Gastrocnemius medialis (tissue), 4 donors: ENCODE data around the gene KRT7. TPM values are rescaled to one million over a fixed set of nuclear protein-coding genes. Genes with fewer than 3 reads are reported as not detected.
A peak's percentile ranks its signal among the peaks of the same experiment; 100 is the strongest.

Experiments used
- ATAC-seq, 2 donors: fragments of 150-250 bp; one replicate each; pipeline ENCODE4 v1.9.1; 2016
- DNase-seq, 2 donors: peaks; one replicate each; pipeline ENCODE4 v3.0.0-alpha.2; 2019
- H3K27ac ChIP-seq, 4 donors: fragments of 200-600 bp; sonication (generic); 1 replicate in 1 of 4; 2 replicates in 3 of 4; pipeline ENCODE4 v1.5.1; 2016 to 2018; ENCODE audit warnings: mild to moderate bottlenecking in 2 of 4, moderate library complexity in 1 of 4
- H3K27me3 ChIP-seq, 3 donors: fragments of 200-600 bp; sonication (generic) in 2 of 3; 1 replicate in 1 of 3; 2 replicates in 2 of 3; pipeline versions ENCODE4 v1.5.1 to v1.6.0; 2016 to 2019; ENCODE audit warnings: mild to moderate bottlenecking in 1 of 3, moderate library complexity in 1 of 3
- H3K36me3 ChIP-seq, 2 donors: fragments of 200-600 bp; sonication (generic) in 1 of 2; one replicate each; pipeline ENCODE4 v1.5.1; 2017 to 2018
- H3K4me1 ChIP-seq, 2 donors: fragments of 200-600 bp; sonication (generic) in 1 of 2; one replicate each; pipeline ENCODE4 v1.5.1; 2016 to 2017; ENCODE audit warnings: mild to moderate bottlenecking in 2 of 2
- H3K4me3 ChIP-seq, 4 donors: fragments of 200-600 bp; sonication (generic) in 3 of 4; 1 replicate in 1 of 4; 2 replicates in 3 of 4; pipeline ENCODE4 v1.5.1; 2016 to 2019; ENCODE audit warnings: mild to moderate bottlenecking in 2 of 4
- H3K9me3 ChIP-seq, 3 donors: fragments of 200-600 bp; sonication (generic) in 2 of 3; 1 replicate in 1 of 3; 2 replicates in 2 of 3; pipeline ENCODE4 v1.5.1; 2016 to 2019
- POLR2A ChIP-seq, 2 donors: fragments of 450-650 bp; IDR thresholded peaks; one replicate each; pipeline ENCODE4 v1.6.1; 2017; ENCODE audit warnings: antibody characterized with exemption in 2 of 2, mild to moderate bottlenecking in 2 of 2, moderate library complexity in 2 of 2
- in situ Hi-C, 4 donors: fragments of 200-750 bp; cut with MboI; loops; one replicate each; pipeline versions ENCODE4 v1.15.0 to v1.8.0; 2017; ENCODE audit warnings: low sequenced_read_pairs in 4 of 4
- intact Hi-C: fragments of 100-400 bp; cut with DNase I; formaldehyde crosslinking; loops from one replicate; pipeline ENCODE4 v1.15.1; 2023; ENCODE audit warnings: low total_unique reads
- total RNA-seq, 4 donors: library from RNA; depleted of rRNA; stranded (reverse); fragments of >200 nt; gene quantifications; one replicate each; pipeline versions ENCODE4 v1.1.0 to v1.2.3, GENCODE V29; 2016
- TF ChIP-seq, protein P1 (sequence below), 5 experiments: fragments of 450-650 bp in 3 of 5; fragments of 200-600 bp in 2 of 5; sonication (generic) in 2 of 5; IDR thresholded peaks in 4 of 5; conservative IDR thresholded peaks in 1 of 5; 1 replicate in 4 of 5; 2 replicates in 1 of 5; pipeline ENCODE4 v1.5.1; 2016 to 2019; ENCODE audit warnings: antibody characterized with exemption in 5 of 5, mild to moderate bottlenecking in 3 of 5, moderate library complexity in 3 of 5

The KRT7 gene
- total RNA-seq, 4 donors from 2014 or later = 0.39 to 4.4 (median 1.2) TPM

DNA sequence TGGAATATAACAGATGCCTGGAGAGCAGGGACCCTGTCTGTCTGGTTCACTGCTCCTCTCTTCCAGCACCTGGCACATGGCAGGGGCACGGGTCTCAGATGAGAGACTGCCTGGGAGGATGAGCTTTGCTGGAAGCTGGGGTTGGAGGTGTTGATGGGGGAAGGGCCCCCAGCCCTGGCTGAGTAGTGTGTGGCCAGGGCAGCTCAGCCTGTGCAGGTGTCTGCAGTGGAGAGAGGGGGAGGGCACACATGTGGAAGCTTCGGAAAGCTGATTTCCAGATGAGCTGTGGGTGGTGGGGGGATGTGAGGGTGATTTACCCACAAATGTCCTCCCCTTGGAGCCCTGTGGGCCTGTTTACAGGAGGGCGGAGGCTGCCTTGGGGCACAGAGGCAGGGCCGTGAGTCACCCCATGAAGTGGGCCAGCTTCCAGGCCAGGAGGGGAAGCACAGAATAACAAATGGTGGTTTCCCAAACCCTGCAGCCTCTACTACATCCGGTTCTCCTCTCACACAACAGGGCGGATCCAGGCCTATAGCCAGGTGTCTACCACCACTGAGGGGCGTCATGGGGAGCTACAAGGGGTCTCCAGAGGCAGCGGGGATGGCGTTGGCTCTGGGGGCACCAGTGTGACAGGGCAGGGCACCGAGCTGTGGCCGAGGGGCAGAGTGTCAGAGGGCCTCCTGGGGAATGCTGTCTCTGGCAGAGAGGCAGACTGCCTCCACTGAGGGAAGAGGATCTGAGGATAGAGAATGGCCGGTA lies 11.0 kb downstream of the KRT7 start:
- peak; percentile 51 to 58 for ATAC-seq
- H3K27me3 ChIP-seq = no peaks in the 10 kb centered on the region
- no peaks in the 10 kb centered on the region for H3K9me3 ChIP-seq
- DNase-seq = peak; percentile 68 to 82
- H3K4me3 ChIP-seq = no peak overlapping the region
- TF ChIP-seq POLR2A (IDR thresholded peaks at IDR 0.05) = no peak
- TF ChIP-seq, protein P1, sequence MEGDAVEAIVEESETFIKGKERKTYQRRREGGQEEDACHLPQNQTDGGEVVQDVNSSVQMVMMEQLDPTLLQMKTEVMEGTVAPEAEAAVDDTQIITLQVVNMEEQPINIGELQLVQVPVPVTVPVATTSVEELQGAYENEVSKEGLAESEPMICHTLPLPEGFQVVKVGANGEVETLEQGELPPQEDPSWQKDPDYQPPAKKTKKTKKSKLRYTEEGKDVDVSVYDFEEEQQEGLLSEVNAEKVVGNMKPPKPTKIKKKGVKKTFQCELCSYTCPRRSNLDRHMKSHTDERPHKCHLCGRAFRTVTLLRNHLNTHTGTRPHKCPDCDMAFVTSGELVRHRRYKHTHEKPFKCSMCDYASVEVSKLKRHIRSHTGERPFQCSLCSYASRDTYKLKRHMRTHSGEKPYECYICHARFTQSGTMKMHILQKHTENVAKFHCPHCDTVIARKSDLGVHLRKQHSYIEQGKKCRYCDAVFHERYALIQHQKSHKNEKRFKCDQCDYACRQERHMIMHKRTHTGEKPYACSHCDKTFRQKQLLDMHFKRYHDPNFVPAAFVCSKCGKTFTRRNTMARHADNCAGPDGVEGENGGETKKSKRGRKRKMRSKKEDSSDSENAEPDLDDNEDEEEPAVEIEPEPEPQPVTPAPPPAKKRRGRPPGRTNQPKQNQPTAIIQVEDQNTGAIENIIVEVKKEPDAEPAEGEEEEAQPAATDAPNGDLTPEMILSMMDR (IDR thresholded peaks at IDR 0.05 in 4 of 5, conservative IDR thresholded peaks at IDR 0.05 in 1 of 5) = no peak
- H3K4me1 ChIP-seq = peaks cover 45 to 57% of the 10 kb centered on the region in 2 donors
- in situ Hi-C loops = no loop called here
- intact Hi-C loops = no loop called here
- H3K27ac ChIP-seq = peak overlapping the region; percentile 35 to 62 (median 46)
- H3K36me3 ChIP-seq = no peaks in the 10 kb centered on the region

GRCh38 chr12:52244615-52244994 lies 11.6 kb downstream of the KRT7 start:
- Histone ChIP-seq H3K27me3 (no peaks in the 10 kb centered on the region), H3K4me1 (peaks cover 48 to 61% of the 10 kb centered on the region in 2 donors), H3K36me3 (no peaks in the 10 kb centered on the region), H3K9me3 (no peaks in the 10 kb centered on the region), H3K4me3 (no peak overlapping the region), H3K27ac (peak overlapping the region; percentile 35 to 62 (median 46))
- no peak for DNase-seq
- intact Hi-C loops = no loop called here
- in situ Hi-C loops = no loop called here
- TF ChIP-seq POLR2A (IDR thresholded peaks at IDR 0.05) = no peak
- TF ChIP-seq, protein P1 (IDR thresholded peaks at IDR 0.05 in 4 of 5, conservative IDR thresholded peaks at IDR 0.05 in 1 of 5) = no peak
- no peak for ATAC-seq

DNA sequence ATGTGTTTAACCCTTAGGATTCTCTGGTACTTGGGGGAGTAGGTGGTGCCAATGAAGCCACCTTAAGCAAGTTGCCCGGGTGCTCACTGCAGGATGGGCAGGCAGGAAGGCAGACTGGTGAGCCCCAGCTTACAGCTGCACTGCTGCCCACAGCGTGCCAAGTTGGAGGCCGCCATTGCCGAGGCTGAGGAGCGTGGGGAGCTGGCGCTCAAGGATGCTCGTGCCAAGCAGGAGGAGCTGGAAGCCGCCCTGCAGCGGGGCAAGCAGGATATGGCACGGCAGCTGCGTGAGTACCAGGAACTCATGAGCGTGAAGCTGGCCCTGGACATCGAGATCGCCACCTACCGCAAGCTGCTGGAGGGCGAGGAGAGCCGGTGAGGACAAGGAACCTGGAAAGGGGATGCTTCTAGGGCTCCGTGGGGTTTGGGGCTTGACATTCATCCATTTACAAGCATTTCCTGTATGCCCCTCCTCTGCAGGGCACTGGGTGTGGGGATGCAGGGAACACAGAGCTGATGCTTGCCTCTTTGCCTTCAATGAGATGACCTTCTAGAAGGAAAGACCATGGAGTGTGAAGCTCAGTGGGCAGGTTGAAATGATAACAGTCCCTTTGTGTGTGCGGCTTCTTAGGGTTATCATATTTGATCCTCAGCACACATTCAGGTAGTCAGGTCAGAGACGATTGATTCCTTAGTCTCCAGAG lies 12.4 kb downstream of the KRT7 start:
- TF ChIP-seq, protein P1 (IDR thresholded peaks at IDR 0.05 in 4 of 5, conservative IDR thresholded peaks at IDR 0.05 in 1 of 5) = no peak
- no peak for TF ChIP-seq POLR2A (IDR thresholded peaks at IDR 0.05)
- no peaks in the 10 kb centered on the region for H3K36me3 ChIP-seq
- in situ Hi-C loops = no loop called here
- no peak overlapping the region for H3K27ac ChIP-seq
- no peak overlapping the region for H3K4me3 ChIP-seq
- ATAC-seq = no peak
- no peaks in the 10 kb centered on the region for H3K9me3 ChIP-seq
- peak in 1 of 2 donors; percentile 53 for DNase-seq
- intact Hi-C loops = no loop called here
- H3K27me3 ChIP-seq = no peaks in the 10 kb centered on the region
- H3K4me1 ChIP-seq = peaks cover 53 to 61% of the 10 kb centered on the region in 2 donors

DNA sequence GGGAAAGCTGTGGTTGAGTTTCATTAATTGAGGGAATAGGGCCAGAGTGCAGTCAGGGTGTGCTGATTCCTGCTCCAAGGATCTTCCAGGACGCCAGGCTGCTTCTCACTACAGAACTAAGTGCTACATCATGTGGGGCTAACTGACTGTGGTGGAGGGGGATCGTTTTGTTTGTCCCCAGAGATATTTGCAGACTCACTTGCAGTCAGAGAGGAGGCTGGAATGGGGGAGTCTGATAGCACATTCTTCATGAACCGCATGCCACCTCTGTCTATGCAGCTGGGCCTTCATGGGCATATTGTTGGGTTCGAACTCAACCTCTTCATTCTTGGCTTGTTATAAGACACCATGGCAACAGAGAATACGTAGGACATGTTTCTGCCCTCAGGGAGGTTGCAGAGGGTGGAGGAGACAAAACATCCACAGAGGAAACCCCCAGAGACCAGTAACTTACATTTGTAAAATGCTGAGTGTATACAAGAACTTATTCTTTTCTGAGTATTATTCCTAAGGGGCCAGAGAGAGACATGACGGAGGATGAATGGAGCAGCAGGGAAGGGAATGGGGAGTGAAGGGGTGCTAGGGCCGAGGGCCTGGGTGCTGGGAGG lies 13.0 kb downstream of the KRT7 start:
- Histone ChIP-seq H3K9me3 (no peaks in the 10 kb centered on the region), H3K4me1 (peaks cover 53 to 61% of the 10 kb centered on the region in 2 donors), H3K27ac (peak overlapping the region in 1 of 4 donors; percentile 73), H3K27me3 (no peaks in the 10 kb centered on the region), H3K36me3 (no peaks in the 10 kb centered on the region), H3K4me3 (no peak overlapping the region)
- intact Hi-C loops = no loop called here
- ATAC-seq (no peak), DNase-seq (no peak)
- in situ Hi-C loops = no loop called here
- TF ChIP-seq POLR2A (IDR thresholded peaks at IDR 0.05) = no peak
